HG02938 (cell line): ENCODE measurements around the gene LGALS8.
"Not testable (repeated sequence)": the region's sequence is repeated elsewhere in the genome, so short reads cannot be mapped to it uniquely, and the experiment has no call there.

Source experiments
- ATAC-seq: cut with Tn5 transposase; IDR thresholded peaks from one replicate; pipeline ENCODE4 v1.9.1; 2021; ENCODE audit warnings: mild to moderate bottlenecking, moderate library complexity; ENCODE audit not compliant: unreplicated experiment

LGALS8 gene

GRCh38 chr1:236536540-236536939 lies 12.8 kb downstream of the LGALS8 start:
- ATAC-seq = no peak

GRCh38 chr1:236540813-236541465 lies 17.2 kb downstream of the LGALS8 start:
- no peak for ATAC-seq

- ATAC-seq = no peak
Measured at GRCh38 chr1:236541710-236542109, 17.9 kb downstream of the LGALS8 start.

GRCh38 chr1:236543065-236543669 lies 19.4 kb downstream of the LGALS8 start:
- no peak for ATAC-seq

GRCh38 chr1:236545621-236546169 lies 21.9 kb downstream of the LGALS8 start:
- no peak for ATAC-seq

- no peak for ATAC-seq
Measured at GRCh38 chr1:236548452-236548851, 24.7 kb downstream of the LGALS8 start.

GRCh38 chr1:236550961-236551851 lies 27.4 kb downstream of the LGALS8 start:
- no peak for ATAC-seq

- ATAC-seq = no peak
Measured at GRCh38 chr1:236552096-236552495, 28.3 kb downstream of the LGALS8 start.

GRCh38 chr1:236552901-236553300 lies 29.1 kb downstream of the LGALS8 start:
- no peak for ATAC-seq

- no peak for ATAC-seq
Measured at GRCh38 chr1:236553370-236553769, 29.6 kb downstream of the LGALS8 start.

GRCh38 chr1:236556606-236557005 lies 32.8 kb downstream of the LGALS8 start:
- no peak for ATAC-seq

GRCh38 chr1:236558081-236558480 lies 34.3 kb downstream of the LGALS8 start:
- ATAC-seq = no peak

GRCh38 chr1:236558846-236559245 lies 35.1 kb downstream of the LGALS8 start:
- ATAC-seq = no peak

- no peak for ATAC-seq
Measured at GRCh38 chr1:236560213-236560771, 36.5 kb downstream of the LGALS8 start.

GRCh38 chr1:236561976-236562375 lies 38.2 kb downstream of the LGALS8 start:
- ATAC-seq = no peak

- no peak for ATAC-seq
Measured at GRCh38 chr1:236565530-236565929, 41.7 kb downstream of the LGALS8 start.

GRCh38 chr1:236568285-236568894 lies 44.6 kb downstream of the LGALS8 start:
- ATAC-seq = no peak

GRCh38 chr1:236575523-236575922 lies 51.7 kb downstream of the LGALS8 start:
- no peak for ATAC-seq

- no peak for ATAC-seq
Measured at GRCh38 chr1:236576004-236576403, 52.2 kb downstream of the LGALS8 start.

- not testable (repeated sequence) for ATAC-seq
Measured at GRCh38 chr1:236577041-236577440, 53.3 kb downstream of the LGALS8 start.

- ATAC-seq = no peak
Measured at GRCh38 chr1:236578661-236579060, 54.9 kb downstream of the LGALS8 start.
